NCI-H524 (cell line): Measurements from ENCODE around the gene INPP5J.
"Not testable (repeated sequence)": the region's sequence is repeated elsewhere in the genome, so short reads cannot be mapped to it uniquely, and the experiment has no call there.

ENCODE experiments used
- DNase-seq, 2 experiments: peaks; one replicate each; lab custom pipeline; 2025; lab: John Stamatoyannopoulos, UW

INPP5J gene

GRCh38 chr22:31102441-31103081, 20.2 kb upstream of the INPP5J start:
- no peak for DNase-seq

DNA sequence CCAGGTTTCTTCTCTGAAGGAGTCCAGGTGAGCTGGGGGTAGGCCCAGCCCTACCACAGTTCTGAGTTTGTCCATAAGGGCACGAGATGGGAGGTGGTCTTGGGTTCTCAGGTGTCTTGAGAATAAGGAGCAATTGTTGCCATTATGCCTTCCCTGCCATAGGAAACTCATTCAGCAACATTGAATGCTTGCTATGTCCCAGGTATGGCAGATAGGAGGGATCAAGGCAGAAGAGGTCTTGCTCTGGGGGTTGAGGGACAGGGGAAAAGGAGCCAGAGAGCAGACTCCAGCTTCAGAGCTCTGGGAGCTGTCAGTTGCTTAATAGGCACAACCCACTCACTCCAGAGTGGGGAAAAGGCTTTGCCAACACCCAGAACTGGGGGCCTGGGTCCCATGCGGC, 19.7 kb upstream of the INPP5J start:
- DNase-seq = no peak

DNA sequence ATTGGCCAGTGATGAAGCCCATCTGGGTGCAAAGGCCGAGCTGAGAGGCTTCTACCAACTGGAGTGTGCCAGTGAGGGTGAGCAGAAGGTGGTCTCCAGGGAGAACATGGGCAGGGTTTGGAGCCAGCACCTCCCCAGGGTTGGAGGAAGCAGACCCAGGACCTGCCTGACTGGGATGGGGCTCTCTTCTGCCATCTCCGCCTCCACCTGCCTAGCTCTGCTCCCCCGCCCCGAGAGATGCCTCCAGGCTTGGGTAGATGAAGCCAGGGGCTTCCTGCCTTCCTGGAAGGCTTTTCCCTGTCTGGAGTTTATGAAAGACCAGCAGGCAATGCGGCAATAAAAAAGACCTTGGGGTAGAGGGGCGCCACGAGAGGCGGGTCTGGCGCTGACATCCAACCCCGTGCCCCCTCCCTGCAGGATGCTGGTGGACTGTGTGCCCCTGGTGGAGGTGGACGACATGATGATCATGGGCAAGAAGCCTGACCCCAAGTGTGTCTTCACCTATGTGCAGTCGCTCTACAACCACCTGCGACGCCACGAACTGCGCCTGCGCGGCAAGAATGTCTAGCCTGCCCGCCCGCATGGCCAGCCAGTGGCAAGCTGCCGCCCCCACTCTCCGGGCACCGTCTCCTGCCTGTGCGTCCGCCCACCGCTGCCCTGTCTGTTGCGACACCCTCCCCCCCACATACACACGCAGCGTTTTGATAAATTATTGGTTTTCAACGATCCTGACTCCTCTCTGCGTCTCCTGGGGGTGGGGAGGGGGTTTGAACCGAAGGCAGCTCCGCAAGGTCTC, 18.7 kb upstream of the INPP5J start:
- DNase-seq = no peak

GRCh38 chr22:31104869-31105268, 17.9 kb upstream of the INPP5J start:
- no peak for DNase-seq

DNA sequence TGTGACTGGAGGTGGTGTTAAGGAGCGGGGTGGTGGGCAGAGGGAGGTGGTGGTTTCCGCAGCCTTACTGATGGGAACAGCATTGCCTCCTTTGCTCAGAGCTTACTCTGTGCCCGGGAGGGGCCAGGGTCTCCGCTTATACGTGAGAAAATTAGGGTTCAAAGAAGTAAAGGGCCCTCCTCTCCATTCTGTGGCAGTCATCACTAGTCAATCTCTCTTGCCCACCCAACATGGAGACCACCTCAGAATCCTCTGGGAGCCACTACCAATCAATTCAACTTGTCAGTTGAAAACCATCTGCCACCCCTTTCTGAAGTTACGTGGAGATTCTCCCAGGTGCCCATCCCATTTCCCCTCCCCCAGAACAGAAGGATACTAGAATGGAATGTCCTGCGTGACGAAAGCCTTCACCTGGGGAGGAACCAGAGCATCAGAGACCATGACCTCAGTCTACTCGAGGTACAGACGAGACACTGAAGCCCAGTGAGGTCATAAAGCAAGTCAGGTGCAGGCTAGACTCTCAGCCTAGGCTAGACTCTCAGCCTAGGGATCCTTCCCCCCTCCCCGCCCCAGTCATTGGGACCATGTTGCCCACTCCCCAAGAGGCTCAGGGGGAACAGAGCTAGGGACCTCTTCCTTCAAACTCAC, 17.4 kb upstream of the INPP5J start:
- no peak for DNase-seq

- peak; percentile 32 to 60 for DNase-seq
Measured at GRCh38 chr22:31106001-31106571, 16.7 kb upstream of the INPP5J start.

DNA sequence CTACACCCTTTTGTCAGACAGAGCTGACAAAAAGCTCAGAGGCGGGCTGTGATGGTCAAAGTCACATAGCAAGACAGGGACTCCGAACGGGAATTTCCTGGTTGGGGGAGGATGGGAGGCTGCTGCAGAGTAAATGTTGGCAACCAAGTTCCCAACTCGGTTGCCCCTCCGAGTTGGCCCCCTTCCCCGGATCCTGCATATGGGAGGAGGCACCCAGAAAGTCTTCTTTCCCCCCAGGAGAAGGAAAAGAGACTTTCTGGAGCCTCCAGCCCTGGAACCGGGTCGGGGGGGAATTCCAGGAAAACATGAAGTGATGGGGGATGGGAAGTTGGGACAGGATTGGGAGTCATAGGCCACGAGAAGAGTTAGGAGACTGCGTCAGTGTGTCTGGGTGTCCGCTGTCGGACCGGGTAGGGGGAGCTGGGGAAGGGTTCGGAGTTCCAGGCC, 16.0 kb upstream of the INPP5J start:
- DNase-seq = no peak

DNA sequence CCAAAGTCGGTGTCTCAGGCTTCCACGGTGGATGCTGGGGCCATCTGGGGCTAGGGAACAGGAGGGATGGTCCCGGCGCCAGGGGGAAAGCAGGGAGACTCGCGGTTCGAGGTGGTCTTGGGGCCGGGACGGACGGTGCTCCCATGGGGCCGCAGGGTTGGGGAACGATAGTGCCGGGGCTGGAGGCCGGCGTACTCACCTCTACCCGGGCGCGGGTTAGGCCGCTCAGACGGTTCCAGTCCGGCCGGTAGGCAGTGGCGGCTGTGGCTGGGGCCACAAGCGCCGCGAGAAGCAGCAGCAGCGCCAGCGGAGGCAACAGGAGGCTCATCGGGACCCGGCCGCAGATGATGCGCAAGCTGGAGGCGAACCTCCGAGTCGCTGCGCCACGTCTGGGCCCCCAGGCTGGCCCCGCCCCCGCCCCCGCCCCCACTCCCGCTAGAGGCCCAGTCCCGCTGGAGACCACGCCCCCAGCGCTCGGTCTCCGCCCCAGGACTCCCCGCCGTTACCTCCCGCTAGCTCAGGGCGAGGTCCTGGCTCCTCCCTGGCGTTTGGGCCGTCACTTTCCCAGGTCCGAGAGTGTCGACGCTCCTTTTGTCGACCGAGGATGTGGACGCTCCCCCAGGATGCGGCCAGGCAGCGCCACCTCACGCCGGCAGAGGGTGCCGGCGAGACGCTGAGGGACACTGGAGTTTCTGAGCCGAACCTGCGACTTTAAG, 15.4 kb upstream of the INPP5J start, which contains the start of gene SELENOM:
TSS of gene SELENOM (minus strand) at position 391 of the 716 bp plus-strand sequence. CDS start at position 328, 63 bp downstream.
- DNase-seq = peak; percentile 98

DNA sequence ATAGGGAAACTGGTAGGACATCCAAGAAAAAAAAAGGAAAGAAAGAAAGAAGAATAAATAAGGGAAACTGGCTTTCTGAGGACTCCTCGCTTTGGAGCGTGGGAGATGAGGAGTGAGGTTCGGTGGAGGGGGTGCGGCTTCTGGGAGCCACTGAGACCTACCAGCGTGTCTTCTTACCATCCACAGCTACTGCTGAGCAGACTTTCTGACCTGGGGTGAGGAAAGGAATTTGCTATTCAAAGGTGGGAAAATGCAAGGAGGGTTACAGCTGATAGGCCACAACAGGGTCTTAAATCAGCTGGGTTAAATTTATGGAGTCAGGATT, 14.9 kb upstream of the INPP5J start:
- no peak for DNase-seq

DNA sequence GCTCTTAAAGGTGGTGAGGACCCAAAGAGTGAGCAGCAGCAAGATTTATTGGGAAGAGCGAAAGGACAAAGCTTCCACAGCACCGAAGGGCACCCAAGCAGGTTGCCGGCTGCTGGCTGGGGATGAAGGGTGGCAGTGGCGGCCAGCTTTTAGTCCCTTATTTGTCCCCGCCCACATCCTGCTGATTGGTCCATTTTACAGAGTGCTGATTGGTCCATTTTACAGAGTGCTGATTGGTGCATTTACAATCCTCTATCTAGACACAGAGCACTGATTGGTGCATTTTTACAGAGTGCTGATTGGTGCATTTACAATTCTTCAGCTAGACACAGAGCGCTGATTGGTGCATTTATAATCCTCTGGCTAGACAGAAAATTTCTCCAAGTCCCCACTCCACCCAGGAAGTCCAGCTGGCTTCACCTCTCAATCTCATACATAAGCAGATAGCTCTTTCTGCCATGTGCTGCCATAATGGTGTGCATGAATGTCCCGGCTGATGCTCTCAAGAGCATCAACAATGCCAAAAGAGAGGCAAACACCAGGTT, 10.1 kb upstream of the INPP5J start:
- DNase-seq = not testable (repeated sequence)

- no peak for DNase-seq
Measured at GRCh38 chr22:31118046-31118820, 4.5 kb upstream of the INPP5J start.

DNA sequence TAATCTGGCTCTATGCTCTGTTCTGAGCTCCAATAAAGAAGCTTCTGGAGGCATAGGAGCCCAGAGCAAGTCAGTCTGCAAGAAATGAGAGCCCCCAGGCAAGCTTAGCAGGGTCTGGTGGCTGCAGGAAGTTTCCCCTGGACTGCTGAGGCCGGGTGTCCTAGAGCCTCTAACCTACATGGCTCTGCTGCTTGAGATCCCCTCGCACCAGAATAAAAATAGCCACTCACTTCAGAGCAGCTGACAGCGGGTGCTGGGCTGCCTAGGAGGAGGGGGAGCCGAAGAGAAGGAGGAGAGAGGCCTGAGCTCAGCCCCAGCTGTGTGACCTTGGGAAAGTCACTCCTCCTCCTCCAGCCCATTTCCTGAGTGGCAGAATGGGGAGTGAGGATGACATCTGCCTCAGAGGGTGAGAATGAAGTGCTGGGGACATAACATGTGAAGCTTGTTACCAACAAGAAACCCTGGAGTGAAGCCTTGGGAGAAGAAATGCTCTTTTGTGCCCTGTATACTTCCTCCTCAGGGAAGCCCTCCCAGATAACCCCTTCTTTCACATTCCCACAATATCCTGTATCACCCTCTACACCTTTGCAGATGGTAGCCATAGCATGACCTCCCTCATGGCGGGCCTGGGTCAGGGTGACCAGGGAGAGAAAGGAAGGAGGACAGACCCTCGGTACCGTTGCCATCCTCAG, 3.6 kb upstream of the INPP5J start:
- no peak for DNase-seq

DNA sequence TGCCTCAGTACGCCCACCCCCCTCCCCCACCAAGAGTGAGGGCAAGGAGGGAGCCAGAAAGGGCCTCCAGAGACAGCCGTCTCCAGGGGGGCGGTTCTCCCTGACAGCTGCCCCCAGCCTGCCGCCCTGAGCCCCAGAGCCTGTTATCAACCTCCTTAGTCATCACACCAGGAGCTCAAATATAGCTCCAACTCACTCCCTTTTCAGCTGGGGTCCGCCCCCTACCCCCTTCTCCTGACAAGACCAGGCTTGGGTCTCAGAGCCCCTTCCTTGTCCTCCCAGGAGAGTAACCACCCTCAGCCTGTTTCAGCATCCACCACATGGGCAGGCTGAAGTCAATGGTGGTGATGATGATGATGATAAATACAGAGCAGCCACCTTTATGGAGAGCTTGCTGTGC, 2.5 kb upstream of the INPP5J start:
- DNase-seq = no peak

GRCh38 chr22:31120642-31121041, 2.1 kb upstream of the INPP5J start:
- DNase-seq = no peak

DNA sequence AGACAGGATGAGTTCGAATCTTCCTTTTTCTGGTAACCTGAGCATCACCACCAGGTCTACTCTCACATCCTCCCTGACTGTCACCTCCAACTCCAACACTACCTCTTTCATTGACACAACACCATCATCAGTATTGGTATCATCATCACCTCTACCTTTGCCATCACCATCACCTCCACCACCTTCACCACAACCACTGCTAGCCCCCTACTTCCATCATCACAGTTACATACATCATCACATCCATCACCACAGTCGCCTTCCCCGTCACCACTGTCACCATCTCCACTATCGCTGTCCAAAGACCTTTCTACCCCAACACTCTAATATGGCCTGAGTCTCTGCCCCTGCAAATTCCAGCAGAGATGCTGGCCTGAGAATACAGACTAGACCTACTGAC, 1.4 kb upstream of the INPP5J start:
- no peak for DNase-seq

- DNase-seq = no peak
Measured at GRCh38 chr22:31122196-31122531, 602 bp upstream of the INPP5J start.

DNA sequence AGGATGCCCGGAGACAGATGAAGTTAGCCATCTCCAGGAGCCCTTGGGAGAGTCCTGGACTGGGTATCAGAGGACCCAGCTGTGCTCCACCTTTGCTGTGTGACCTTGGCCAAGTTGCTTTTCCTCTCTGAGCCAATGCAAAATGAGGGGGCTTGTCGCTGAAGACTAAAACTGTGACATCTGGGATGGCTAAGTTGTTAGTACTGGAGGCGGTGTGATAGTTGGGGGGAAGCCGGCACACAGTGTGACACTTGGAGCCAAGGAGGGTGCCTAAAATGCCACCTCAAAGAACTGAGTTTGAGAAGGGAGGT, 481 bp downstream of the INPP5J start:
- no peak for DNase-seq

DNA sequence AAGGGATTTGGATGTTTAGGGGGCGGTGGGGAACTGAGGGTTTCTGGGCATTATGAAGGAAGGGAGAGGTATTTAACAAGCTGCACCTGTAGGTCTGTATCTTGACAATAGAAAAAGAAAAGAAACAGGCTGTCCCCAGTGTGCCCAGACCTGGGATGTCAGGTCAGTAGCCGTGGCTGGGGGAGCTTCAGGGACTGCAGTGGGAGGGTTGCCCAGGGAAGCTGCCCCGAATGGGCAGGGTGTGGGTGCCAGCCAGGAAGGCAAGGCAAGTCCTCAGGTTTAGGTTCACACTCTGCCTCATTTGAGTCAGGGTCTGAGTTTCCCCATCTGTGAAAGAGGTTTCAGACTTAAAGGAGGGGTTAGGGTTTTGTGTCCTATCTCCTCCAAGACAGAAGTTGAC, 1.5 kb downstream of the INPP5J start:
- DNase-seq = no peak

DNA sequence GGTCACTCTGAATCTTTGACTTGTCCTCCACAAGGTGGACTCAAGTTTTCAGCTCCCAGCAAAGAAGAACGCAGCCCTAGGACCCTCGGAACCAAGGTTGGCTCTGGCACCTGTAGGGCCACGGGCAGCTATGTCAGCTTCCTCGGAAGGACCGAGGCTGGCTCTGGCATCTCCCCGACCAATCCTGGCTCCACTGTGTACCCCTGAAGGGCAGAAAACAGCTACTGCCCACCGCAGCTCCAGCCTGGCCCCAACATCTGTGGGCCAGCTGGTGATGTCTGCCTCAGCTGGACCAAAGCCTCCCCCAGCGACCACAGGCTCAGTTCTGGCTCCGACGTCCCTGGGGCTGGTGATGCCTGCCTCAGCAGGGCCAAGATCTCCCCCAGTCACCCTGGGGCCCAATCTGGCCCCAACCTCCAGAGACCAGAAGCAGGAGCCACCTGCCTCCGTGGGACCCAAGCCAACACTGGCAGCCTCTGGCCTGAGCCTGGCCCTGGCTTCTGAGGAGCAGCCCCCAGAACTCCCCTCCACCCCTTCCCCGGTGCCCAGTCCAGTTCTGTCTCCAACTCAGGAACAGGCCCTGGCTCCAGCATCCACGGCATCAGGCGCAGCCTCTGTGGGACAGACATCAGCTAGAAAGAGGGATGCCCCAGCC, 2.2 kb downstream of the INPP5J start:
- no peak for DNase-seq

DNA sequence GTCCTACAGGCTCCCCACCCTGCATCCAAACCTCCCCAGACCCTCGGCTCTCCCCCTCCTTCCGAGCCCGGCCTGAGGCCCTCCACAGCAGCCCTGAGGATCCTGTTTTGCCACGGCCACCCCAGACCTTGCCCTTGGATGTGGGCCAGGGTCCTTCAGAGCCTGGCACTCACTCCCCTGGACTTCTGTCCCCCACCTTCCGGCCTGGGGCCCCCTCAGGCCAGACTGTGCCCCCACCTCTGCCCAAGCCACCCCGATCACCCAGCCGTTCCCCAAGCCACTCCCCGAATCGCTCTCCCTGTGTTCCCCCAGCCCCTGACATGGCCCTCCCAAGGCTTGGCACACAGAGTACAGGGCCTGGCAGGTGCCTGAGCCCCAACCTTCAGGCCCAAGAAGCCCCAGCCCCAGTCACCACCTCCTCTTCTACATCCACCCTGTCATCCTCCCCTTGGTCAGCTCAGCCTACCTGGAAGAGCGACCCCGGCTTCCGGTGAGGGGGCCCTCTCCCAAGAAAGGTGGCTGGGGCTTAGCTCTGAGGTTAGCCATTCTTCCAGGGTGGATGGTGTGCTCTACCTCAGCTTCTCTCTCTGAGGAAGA, 2.9 kb downstream of the INPP5J start:
- no peak for DNase-seq
